Psoas muscle (tissue), 8 donors: Measurements from ENCODE around the gene PLEKHM3. TPM values are rescaled to one million over a fixed set of nuclear protein-coding genes. Genes with fewer than 3 reads are reported as not detected.
A peak's percentile ranks its signal among the peaks of the same experiment; 100 is the strongest.

ENCODE experiments used
- ATAC-seq, 4 donors: fragments of 200-7000 bp; cut with Tn5 transposase; one replicate each; pipeline ENCODE4 v1.9.1; 2020; ENCODE audit warnings: moderate library complexity in 3 of 4, mild to moderate bottlenecking in 2 of 4
- DNase-seq, 2 donors: peaks; one replicate each; pipeline ENCODE4 v3.0.0-alpha.2; 2020
- H3K27ac ChIP-seq: fragments of 200-600 bp; one replicate; pipeline ENCODE4 v1.8.0; 2022
- H3K27me3 ChIP-seq, 3 donors: fragments of 200-600 bp in 1 of 3; one replicate each; pipeline versions ENCODE4 v1.6.1 to v1.8.0; 2013 to 2022; ENCODE audit warnings: low read length in 2 of 3, mild to moderate bottlenecking in 2 of 3, moderate library complexity in 1 of 3; ENCODE audit not compliant: insufficient read depth in 3 of 3
- H3K36me3 ChIP-seq, 2 donors: fragments of 200-600 bp in 1 of 2; one replicate each; pipeline versions ENCODE4 v1.6.1 to v1.8.0; 2013 to 2022; ENCODE audit warnings: low read depth in 1 of 2, mild to moderate bottlenecking in 1 of 2, moderate library complexity in 1 of 2; ENCODE audit not compliant: insufficient read depth in 1 of 2
- H3K4me1 ChIP-seq: fragments of 200-600 bp; one replicate; pipeline ENCODE4 v1.8.0; 2022
- H3K4me3 ChIP-seq: fragments of 200-600 bp; one replicate; pipeline ENCODE4 v1.8.0; 2022; ENCODE audit warnings: mild to moderate bottlenecking
- H3K9me3 ChIP-seq: fragments of 200-600 bp; one replicate; pipeline ENCODE4 v1.8.0; 2022
- WGBS, 3 donors: extraction: QIAGEN DNeasy Blood & Tissue Kit; methylation state at CpG; one replicate each; pipeline versions ENCODE4 v1.1.6 to v1.1.7; 2013; 5-methylcytosine and 5-hydroxymethylcytosine counted together
- intact Hi-C, 2 donors: fragments of 100-400 bp; cut with DNase I; formaldehyde crosslinking; loops; one replicate each; pipeline versions ENCODE4 v1.11.0 to v1.14.2; 2022
- polyA plus RNA-seq, 3 donors: library from polyadenylated mRNA; stranded (reverse); fragments of 200-250 nt; gene quantifications; one replicate each; pipeline ENCODE4 v1.2.3, GENCODE V29; 2013
- total RNA-seq, 4 donors: library from RNA; stranded (reverse); fragmentation: NEBNext Ultra II Directional in 2 of 4; extraction: Animal tissue kit (Norgen Biotek cat#: 25700) in 2 of 4; gene quantifications; one replicate each; pipeline versions ENCODE4 v1.2.1 to v1.2.4, GENCODE V29; 2021 to 2023
- TF ChIP-seq, protein P1 (sequence below): fragments of 200-600 bp; IDR thresholded peaks from one replicate; pipeline ENCODE4 v1.8.0; 2022; ENCODE audit warnings: antibody characterized with exemption
- donor health status: healthy with polysubstance abuse.
- donor health status: DM: no; HTN: no; CAD: no; lungs with moderate emphysema.
- donor health status: Bipolar disorder and iron deficiency.
- donor health status: healthy.
- donor health status: DM: yes; HTN: yes; CAD: no.
- donor health status: DM: no; HTN: no; CAD: no.
- donor health status: DM: no; HTN: no; CAD: no.
- donor health status: DM: yes; HTN: yes; CAD: no.

Gene PLEKHM3
- total and polyA plus RNA-seq, 7 donors: 1.1 to 5.7 (median 4.0) TPM

DNA sequence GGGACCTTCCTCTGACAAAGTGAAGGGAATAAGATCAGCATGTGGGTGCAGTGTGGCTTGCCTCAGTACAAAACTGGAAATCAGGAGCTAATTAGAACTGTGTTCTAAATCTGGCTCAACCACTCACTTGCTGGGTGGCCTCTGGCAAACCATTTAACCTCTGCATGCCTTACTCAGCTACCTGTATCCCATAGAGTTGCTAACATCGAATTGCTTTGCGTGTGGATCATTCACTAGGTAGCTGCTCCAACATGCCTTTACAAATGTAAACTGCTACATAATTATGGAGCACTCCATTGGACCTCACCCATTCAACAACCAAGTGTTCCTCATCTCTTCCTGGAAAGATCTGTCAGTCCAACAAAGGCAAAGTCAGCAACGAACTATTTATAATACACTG, 19.0 kb downstream of the PLEKHM3 start:
- peaks cover 0 to 3% of the 10 kb centered on the region in 2 donors for H3K36me3 ChIP-seq
- H3K9me3 ChIP-seq: no peaks in the 10 kb centered on the region
- TF ChIP-seq, protein P1, sequence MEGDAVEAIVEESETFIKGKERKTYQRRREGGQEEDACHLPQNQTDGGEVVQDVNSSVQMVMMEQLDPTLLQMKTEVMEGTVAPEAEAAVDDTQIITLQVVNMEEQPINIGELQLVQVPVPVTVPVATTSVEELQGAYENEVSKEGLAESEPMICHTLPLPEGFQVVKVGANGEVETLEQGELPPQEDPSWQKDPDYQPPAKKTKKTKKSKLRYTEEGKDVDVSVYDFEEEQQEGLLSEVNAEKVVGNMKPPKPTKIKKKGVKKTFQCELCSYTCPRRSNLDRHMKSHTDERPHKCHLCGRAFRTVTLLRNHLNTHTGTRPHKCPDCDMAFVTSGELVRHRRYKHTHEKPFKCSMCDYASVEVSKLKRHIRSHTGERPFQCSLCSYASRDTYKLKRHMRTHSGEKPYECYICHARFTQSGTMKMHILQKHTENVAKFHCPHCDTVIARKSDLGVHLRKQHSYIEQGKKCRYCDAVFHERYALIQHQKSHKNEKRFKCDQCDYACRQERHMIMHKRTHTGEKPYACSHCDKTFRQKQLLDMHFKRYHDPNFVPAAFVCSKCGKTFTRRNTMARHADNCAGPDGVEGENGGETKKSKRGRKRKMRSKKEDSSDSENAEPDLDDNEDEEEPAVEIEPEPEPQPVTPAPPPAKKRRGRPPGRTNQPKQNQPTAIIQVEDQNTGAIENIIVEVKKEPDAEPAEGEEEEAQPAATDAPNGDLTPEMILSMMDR: no peak
- ATAC-seq: peak; percentile 40 to 67 (median 58)
- DNase-seq: no peak
- no peak overlapping the region for H3K27ac ChIP-seq
- H3K4me1 ChIP-seq: peaks cover 9% of the 10 kb centered on the region
- H3K27me3 ChIP-seq: no peaks in the 10 kb centered on the region
- intact Hi-C loops: no loop called here
- 69 to 77% (median 71%) methylated on average over 3 of the region's 3 CpGs for WGBS, 3 donors
- H3K4me3 ChIP-seq: no peak overlapping the region

- intact Hi-C loops: no loop called here
- Histone ChIP-seq H3K27ac (no peak overlapping the region), H3K36me3 (peaks cover 0 to 25% of the 10 kb centered on the region in 2 donors), H3K4me1 (peaks cover 5% of the 10 kb centered on the region), H3K9me3 (no peaks in the 10 kb centered on the region), H3K4me3 (no peak overlapping the region), H3K27me3 (no peaks in the 10 kb centered on the region)
- DNase-seq (no peak), ATAC-seq (no peak)
- TF ChIP-seq, protein P1: no peak
- WGBS, 3 donors: 86 to 88% (median 87%) methylated on average over 5 of the region's 5 CpGs
Observed at GRCh38 chr2:208001924-208002323, 23.4 kb downstream of the PLEKHM3 start.

DNA sequence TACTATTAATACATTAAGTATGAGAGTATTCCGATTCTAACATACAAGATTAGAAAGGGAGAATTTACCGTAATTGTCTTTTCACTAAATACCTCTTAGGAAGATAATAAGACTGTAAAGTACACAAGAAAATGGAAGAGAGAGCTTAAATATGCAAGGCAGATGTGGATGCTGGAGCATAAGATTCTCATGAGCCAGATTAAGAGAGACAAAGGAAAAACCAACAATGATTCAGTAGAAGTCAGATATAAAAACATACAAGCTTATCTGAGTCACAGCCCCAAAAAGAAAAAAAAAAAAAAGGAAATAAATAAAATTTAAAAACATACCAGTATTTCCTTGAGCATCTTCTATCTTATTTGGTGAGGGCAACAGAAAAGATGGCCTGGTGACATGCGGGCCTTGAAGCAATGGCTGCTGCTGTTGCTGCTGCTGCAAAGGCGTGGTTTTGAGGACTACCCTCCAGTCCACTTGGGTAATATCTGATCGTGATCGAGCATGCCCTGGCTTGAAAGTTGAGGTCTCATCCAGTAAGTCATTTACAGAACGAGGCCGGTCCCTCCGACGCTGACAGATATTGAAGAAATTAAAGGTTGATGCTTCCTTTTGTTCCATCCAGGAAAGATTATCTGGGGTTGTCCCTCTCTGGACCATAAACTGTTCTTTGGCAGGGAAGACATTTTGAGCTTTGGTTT, 24.5 kb downstream of the PLEKHM3 start:
- Histone ChIP-seq H3K4me1 (no peaks in the 10 kb centered on the region), H3K27ac (no peak overlapping the region), H3K4me3 (no peak overlapping the region), H3K9me3 (no peaks in the 10 kb centered on the region), H3K36me3 (peaks cover 0 to 25% of the 10 kb centered on the region in 2 donors), H3K27me3 (no peaks in the 10 kb centered on the region)
- intact Hi-C loops: no loop called here
- ATAC-seq (no peak), DNase-seq (no peak)
- WGBS, 3 donors: 96 to 97% (median 96%) methylated on average over 10 of the region's 10 CpGs
- TF ChIP-seq, protein P1: no peak

DNA sequence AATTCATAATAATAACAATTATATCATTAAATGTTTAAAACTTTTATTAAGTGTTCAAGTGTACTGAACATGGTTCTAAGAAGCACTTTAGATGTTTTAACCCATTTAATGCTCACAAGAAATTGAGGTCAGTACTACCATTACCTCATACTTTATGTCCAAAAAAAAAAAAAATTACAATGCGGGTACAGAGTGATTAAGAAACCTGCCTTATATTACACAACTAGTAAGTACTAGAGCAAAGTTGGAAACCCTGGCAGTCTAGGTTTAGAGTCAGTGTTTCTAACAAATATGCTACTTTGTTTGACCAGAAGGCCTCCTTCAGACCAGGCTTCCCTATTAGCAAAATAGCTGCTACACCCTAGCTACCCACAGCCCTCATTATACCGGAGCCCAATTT, 28.5 kb downstream of the PLEKHM3 start:
- TF ChIP-seq, protein P1: no peak

GRCh38 chr2:207995887-207996286, 29.4 kb downstream of the PLEKHM3 start:
- no peak overlapping the region for H3K27ac ChIP-seq
- H3K9me3 ChIP-seq: no peaks in the 10 kb centered on the region
- TF ChIP-seq, protein P1: no peak
- H3K4me1 ChIP-seq: peaks cover 15% of the 10 kb centered on the region
- ATAC-seq: no peak
- peaks cover 0 to 18% of the 10 kb centered on the region in 2 donors for H3K36me3 ChIP-seq
- H3K4me3 ChIP-seq: no peak overlapping the region
- WGBS, 3 donors: 50 to 74% (median 53%) methylated on average over 3 of the region's 3 CpGs
- no peak for DNase-seq
- no peaks in the 10 kb centered on the region for H3K27me3 ChIP-seq
- intact Hi-C loops: no loop called here

More for the DNA sequence above, 28.5 kb downstream of the PLEKHM3 start:
- no peak overlapping the region for H3K27ac ChIP-seq
- no peak for ATAC-seq
- no peaks in the 10 kb centered on the region for H3K27me3 ChIP-seq
- H3K4me3 ChIP-seq: no peak overlapping the region
- no peaks in the 10 kb centered on the region for H3K9me3 ChIP-seq
- no peak for DNase-seq
- peaks cover 0 to 25% of the 10 kb centered on the region in 2 donors for H3K36me3 ChIP-seq
- intact Hi-C loops: no loop called here
- peaks cover 8% of the 10 kb centered on the region for H3K4me1 ChIP-seq
- 87 to 92% (median 89%) methylated on average over 2 of the region's 2 CpGs for WGBS, 3 donors
